Measurements from ENCODE around the gene SORCS2. TPM values are rescaled to one million over a fixed set of nuclear protein-coding genes. Genes with fewer than 3 reads are reported as not detected.

The SORCS2 gene
- total and polyA plus RNA-seq, 2 of the 4 experiments (the other 2 are of a cell fraction): 0.36 to 0.62 TPM

DNA sequence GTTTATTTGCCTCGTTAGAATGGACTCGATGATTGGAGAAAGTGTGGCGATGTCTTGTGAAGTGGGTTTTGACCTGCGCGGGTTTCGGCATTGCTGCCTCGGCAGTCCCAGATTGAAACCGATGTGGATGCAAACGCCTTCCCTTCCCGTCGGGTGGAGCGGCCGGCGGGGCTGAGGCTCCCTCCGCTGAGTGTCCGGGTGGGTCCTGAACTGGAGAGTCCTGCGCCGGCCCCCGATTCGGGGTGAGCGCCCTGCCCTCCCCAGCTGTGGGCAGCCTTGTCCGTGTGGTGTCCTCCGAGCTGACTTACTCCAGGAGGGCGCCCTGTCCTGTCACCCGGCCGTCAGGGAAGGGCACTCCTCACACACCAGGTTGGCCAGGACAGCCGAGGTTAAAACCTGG lies 317.7 kb downstream of the SORCS2 start:
- Histone ChIP-seq H2BK5ac (ENCODE audit: low read depth, low read length, poor library complexity, severe bottlenecking) (no peak overlapping the region), H2AFZ (replicated peaks; ENCODE audit: low read length, poor library complexity) (no peak overlapping the region), H3K4ac (ENCODE audit: low read depth, low read length) (no peak overlapping the region), H2BK120ac (ENCODE audit: low read depth, low read length) (no peak overlapping the region), H3K79me1 (ENCODE audit: low read depth in 1 of 2, low read length in 2 of 2) (no peaks in the 10 kb centered on the region), H4K91ac (ENCODE audit: insufficient read depth, low read depth, low read length) (no peak overlapping the region), H2AK9ac (replicated peaks; ENCODE audit: low read depth, low read length, poor library complexity) (no peak overlapping the region), H3K4me3 (ENCODE audit: insufficient read depth, low read depth, low read length) (no peak overlapping the region), H3K23ac (ENCODE audit: low read depth, low read length) (no peak overlapping the region), H3K18ac (ENCODE audit: low read depth, low read length) (no peak overlapping the region), H3K9me1 (ENCODE audit: insufficient read depth, low read length) (no peaks in the 10 kb centered on the region), H3K4me1 (ENCODE audit: control insufficient read depth, insufficient read depth, low read length) (no peaks in the 10 kb centered on the region), H2BK20ac (ENCODE audit: low read depth, low read length) (no peak overlapping the region), H3K14ac (replicated peaks; ENCODE audit: low read depth, low read length) (no peak overlapping the region), H3K9ac (ENCODE audit: low read depth, low read length) (no peak overlapping the region), H3K36me3 (ENCODE audit: control insufficient read depth, insufficient read depth, low read length) (no peaks in the 10 kb centered on the region), H3K56ac (ENCODE audit: extremely low read depth, insufficient read depth, low read length) (no peak overlapping the region), H4K20me1 (ENCODE audit: insufficient read depth, low read length) (no peaks in the 10 kb centered on the region), H4K5ac (ENCODE audit: low read depth, low read length) (no peak overlapping the region), H3K9me3 (ENCODE audit: control insufficient read depth, insufficient read depth, low read length) (no peaks in the 10 kb centered on the region), H3K4me2 (ENCODE audit: low read depth, low read length) (no peak overlapping the region), H2AK5ac (ENCODE audit: low read depth, low read length) (no peak overlapping the region), H4K8ac (ENCODE audit: low read depth in 2 of 2, low read length in 2 of 2) (no peak overlapping the region), H3K27ac (ENCODE audit: insufficient read depth, low read length) (no peak overlapping the region), H2BK15ac (ENCODE audit: low read depth, low read length) (no peak overlapping the region), H3K27me3 (ENCODE audit: control insufficient read depth, insufficient read depth, low read length) (peaks cover 21% of the 10 kb centered on the region)
- no peak for TF ChIP-seq BHLHE40 (IDR thresholded peaks at IDR 0.05; ENCODE audit: low read depth, low read length)
- TF ChIP-seq RFX5 (IDR thresholded peaks at IDR 0.05; ENCODE audit: low read depth, low read length): no peak
- TF ChIP-seq FOS (IDR thresholded peaks at IDR 0.05; ENCODE audit: low read depth, low read length): no peak
- TF ChIP-seq RAD21 (IDR thresholded peaks at IDR 0.05; ENCODE audit: low read length): no peak
- TF ChIP-seq POLR2A (IDR thresholded peaks at IDR 0.05; ENCODE audit: low read depth, low read length): no peak
- TF ChIP-seq MXI1 (IDR thresholded peaks at IDR 0.05; ENCODE audit: borderline replicate concordance, low read depth, low read length): no peak
- ChIA-PET CTCF (no interaction called here), POLR2A (ENCODE audit: unreplicated experiment) (no interaction called here)
- BruUV-seq (replicated peaks): no TSS peak
- in situ Hi-C loops (cut with MboI; ENCODE audit: low sequenced_read_pairs) (no loop called here), dilution Hi-C loops (cut with HindIII; ENCODE audit: low sequenced_read_pairs, unreplicated experiment) (no loop called here), intact Hi-C loops (cut with micrococcal nuclease) (no loop called here)
- no peak for DNase-seq
- ATAC-seq (ENCODE audit: low read depth): no peak
- 90% methylated on average over 6 of the region's 27 CpGs; no CpG with 5 or more reads in 1 of the 2 experiments for WGBS, 2 experiments (ENCODE audit: extremely low coverage in 2 of 2, insufficient read length in 1 of 2)
